ENCODE measurements around the gene REXO1.

The REXO1 gene

DNA sequence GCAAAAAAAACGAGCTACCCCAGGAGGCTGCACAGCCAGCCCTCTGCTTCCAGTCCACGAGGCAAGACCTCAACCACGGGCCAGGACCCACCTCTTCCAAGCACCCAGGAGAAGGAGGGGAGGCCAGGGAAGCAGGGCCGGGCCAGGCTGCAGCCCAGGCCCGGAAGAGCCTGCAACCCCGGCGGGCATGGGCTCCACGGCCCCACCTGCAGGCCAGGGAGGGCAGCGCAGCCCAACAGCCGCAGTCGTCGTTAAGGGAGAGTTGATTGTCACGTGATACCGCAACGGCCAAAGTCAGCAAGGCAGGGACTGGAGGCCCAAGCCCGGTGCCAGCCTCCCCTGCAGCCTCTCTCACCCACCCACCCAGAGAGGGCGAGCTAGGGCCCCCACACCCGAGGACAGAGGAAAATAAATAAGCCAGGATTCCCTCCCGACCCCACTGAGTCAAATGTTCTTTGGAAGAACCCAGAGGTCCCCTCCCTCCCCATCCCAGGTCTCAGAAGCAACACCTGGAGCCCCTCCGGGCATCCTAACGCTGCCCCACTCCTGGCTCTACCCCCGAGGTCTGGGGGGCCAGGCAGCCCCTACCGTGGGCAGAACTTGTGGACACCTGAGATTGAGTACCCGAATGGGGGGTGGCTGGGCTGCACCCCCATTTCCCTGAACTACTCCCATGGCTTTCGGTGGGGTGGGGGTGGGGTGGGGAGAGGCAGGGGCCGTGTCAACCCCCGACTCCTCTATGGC, 5.2 kb upstream of the REXO1 start:
- intact Hi-C loops (cut with micrococcal nuclease), result no loop called here
- Mint-ChIP-seq H3K36me3 (ENCODE audit: low read depth) (peaks cover 49% of the 10 kb centered on the region), H3K27ac (peak overlapping the region; percentile 97)

DNA sequence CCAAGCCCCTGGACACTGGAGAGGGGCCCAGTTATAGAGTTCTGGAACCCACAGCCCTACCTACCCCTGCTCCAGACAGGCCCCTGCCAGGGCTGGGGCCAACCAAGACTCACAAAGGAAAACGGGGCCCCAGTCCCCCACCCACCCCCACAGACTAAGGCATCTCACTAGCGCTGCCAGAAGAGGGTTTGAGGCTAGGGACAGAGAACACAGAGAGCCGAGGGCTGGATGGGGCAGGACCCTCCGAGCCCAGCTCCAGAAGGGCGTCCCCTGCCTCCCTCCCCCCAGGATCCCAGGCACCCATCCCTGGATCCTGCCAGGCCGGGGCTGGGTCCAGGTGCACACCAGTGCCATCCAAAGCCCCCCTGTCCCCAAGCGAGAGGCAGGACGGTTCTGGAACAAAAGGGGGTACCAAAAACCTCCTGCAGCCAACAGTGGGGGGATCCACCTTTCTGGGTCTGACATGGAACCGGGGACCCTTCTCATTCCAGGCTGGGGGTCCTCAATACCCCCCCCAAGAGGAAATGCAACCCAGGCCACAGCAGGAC, 4.4 kb upstream of the REXO1 start:
- Mint-ChIP-seq H3K27me3 (peaks cover 4% of the 10 kb centered on the region), H3K36me3 (ENCODE audit: low read depth) (peaks cover 57% of the 10 kb centered on the region), H3K27ac (peak overlapping the region; percentile 97), H3K9me3 (no peaks in the 10 kb centered on the region), H3K4me1 (ENCODE audit: low read depth) (peaks cover 50% of the 10 kb centered on the region), H3K4me3 (peak overlapping the region; percentile 14)
- intact Hi-C loops (cut with micrococcal nuclease), result no loop called here

More for the DNA sequence above, 5.2 kb upstream of the REXO1 start:
- Mint-ChIP-seq H3K27me3 (peaks cover 4% of the 10 kb centered on the region), H3K4me3 (peak overlapping the region; percentile 62), H3K9me3 (no peaks in the 10 kb centered on the region), H3K4me1 (ENCODE audit: low read depth) (peaks cover 58% of the 10 kb centered on the region)

DNA sequence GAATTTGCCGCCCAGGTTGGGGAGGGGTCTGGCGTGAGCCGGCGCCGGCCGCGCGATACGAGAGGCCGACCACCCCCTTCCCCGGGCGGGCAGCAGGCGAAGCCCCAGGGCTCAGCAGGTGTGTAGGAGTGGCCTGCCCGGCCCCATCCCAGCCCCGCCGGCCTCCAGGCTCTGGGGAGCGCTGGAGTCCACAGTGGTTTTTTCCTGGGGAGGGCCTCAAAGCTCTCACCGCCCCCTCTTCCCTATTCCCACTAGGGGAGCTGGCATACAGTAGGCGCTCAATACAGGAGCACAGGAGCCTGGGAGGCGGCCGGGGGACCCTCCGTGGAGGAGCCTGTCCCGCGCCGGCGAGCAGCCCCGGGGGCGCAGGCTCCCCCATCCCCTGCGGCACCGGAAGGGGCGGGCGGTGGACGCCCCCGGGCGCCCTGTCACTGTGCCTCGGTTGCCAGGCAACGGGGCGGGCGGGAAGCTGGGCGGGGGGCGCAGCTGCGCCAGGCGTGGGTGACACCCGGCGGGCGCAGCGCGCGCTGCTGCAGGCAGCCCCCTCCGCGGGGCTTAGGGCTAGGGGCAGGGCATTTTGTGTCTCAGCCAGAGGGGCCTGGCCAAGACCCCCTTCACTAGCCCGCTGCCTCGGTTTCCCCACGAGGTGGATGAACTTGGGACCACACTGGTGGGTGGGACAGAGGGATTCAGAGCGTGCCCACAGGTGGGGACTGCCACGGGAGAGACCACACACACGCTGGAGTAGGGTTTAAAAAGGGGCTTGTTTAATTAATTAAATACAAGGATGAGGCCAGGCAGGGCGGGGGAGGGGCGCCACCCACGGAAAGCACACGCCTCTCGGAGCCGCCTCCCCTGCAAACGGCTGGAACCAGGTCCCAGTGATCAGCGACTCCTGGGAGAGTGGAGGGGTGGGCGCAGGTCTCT, 3.6 kb upstream of the REXO1 start:
- peaks cover 4% of the 10 kb centered on the region for H3K27me3 Mint-ChIP-seq
- H3K4me3 Mint-ChIP-seq, result peak overlapping the region; percentile 14
- no peak overlapping the region for H3K27ac Mint-ChIP-seq
- no peaks in the 10 kb centered on the region for H3K9me3 Mint-ChIP-seq
- H3K36me3 Mint-ChIP-seq (ENCODE audit: low read depth), result peaks cover 64% of the 10 kb centered on the region
- peaks cover 50% of the 10 kb centered on the region for H3K4me1 Mint-ChIP-seq (ENCODE audit: low read depth)
- intact Hi-C loops (cut with micrococcal nuclease), result no loop called here

DNA sequence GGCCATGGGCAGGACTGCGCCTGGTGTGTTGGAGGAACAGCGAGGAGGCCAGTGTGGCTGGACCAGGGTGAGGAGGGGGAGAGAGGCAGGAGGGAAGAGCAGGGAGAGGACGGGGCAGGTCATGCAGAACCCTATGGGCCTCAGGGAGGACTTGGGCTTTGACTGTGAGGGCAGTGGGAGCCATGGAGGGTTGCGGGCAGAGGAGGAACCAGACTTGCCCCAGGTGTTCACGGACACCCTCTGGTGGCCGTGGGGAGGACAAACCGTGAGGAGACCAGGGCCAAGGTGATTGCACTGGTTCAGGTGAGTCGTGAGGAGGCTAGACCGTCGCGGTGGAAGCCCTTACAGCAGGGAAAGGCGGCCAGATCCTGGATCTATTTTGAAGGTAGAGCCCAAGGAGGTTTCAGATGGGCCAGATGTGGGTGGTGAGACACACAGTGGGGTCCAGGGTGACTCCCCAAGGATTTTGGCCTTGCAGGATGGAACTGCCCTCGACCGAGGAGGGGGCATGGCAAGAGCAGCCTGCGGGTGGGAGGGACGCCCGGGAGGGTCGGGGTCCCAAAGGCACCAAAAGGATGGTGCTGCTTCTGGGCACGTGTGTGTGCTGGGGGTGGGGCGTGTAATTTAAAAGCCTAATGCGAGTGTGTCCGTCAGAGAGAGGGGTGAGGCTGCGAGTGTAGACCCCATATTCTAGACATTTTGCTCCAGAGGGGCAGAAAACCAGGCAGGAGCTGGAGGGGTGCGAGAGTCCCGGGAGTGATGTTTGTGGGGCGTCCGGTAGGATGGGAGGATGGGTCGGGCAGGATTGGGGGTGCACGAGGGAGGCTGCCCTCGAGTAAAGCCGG, 2.7 kb upstream of the REXO1 start:
- Mint-ChIP-seq H3K36me3 (ENCODE audit: low read depth) (peaks cover 63% of the 10 kb centered on the region), H3K4me1 (ENCODE audit: low read depth) (peaks cover 59% of the 10 kb centered on the region), H3K27me3 (peaks cover 4% of the 10 kb centered on the region), H3K9me3 (no peaks in the 10 kb centered on the region), H3K4me3 (no peak overlapping the region), H3K27ac (peak overlapping the region; percentile 13)
- intact Hi-C loops (cut with micrococcal nuclease), result no loop called here

DNA sequence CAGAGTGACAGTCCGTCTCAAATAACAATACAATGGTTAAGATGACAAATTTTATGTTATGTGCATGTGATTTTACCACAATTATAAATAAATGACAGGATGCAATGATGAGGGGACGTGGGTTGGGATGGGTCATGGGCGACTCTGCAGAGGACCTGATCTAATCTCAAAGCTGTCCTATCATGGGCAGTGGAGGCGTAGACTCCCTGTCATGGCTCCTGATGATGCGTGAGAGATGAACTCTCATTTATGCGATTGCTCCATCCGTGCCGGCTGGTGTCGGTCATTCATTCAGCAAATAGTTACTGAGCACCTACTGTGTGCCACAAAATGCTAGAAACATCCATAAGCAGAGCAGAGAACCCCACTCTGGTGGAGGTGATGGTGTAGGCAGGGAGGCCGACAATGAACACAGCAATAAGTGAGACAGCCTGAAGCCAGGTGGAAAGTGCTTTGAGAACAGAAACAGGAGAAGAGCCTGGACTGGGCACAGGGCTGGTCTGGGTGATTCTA, 1.7 kb upstream of the REXO1 start:
- intact Hi-C loops (cut with micrococcal nuclease), result no loop called here
- H3K9me3 Mint-ChIP-seq, result no peaks in the 10 kb centered on the region
- no peak overlapping the region for H3K27ac Mint-ChIP-seq
- H3K4me1 Mint-ChIP-seq (ENCODE audit: low read depth), result peaks cover 67% of the 10 kb centered on the region
- H3K36me3 Mint-ChIP-seq (ENCODE audit: low read depth), result peaks cover 69% of the 10 kb centered on the region
- no peak overlapping the region for H3K4me3 Mint-ChIP-seq
- peaks cover 4% of the 10 kb centered on the region for H3K27me3 Mint-ChIP-seq

DNA sequence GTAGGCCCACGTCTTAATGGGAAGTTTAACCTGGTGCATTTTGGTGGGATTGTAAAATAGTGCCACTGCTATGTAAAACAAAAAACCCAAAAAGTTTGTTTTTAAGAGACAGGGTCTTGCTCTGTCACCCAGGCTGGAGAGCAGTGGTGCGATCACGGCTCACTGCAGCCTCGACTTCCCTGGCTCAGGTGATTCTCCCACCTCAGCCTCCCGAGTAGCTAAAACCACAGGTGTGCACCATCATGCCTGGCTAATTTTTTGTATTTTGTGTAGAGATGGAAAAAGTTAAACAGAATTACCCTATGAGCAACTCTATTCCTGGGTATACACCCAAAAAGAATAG, 820 bp upstream of the REXO1 start:
- Mint-ChIP-seq H3K36me3 (ENCODE audit: low read depth) (peaks cover 73% of the 10 kb centered on the region), H3K27me3 (peaks cover 4% of the 10 kb centered on the region), H3K4me1 (ENCODE audit: low read depth) (peaks cover 67% of the 10 kb centered on the region), H3K27ac (peak overlapping the region; percentile 93), H3K4me3 (no peak overlapping the region), H3K9me3 (no peaks in the 10 kb centered on the region)
- intact Hi-C loops (cut with micrococcal nuclease), result no loop called here

DNA sequence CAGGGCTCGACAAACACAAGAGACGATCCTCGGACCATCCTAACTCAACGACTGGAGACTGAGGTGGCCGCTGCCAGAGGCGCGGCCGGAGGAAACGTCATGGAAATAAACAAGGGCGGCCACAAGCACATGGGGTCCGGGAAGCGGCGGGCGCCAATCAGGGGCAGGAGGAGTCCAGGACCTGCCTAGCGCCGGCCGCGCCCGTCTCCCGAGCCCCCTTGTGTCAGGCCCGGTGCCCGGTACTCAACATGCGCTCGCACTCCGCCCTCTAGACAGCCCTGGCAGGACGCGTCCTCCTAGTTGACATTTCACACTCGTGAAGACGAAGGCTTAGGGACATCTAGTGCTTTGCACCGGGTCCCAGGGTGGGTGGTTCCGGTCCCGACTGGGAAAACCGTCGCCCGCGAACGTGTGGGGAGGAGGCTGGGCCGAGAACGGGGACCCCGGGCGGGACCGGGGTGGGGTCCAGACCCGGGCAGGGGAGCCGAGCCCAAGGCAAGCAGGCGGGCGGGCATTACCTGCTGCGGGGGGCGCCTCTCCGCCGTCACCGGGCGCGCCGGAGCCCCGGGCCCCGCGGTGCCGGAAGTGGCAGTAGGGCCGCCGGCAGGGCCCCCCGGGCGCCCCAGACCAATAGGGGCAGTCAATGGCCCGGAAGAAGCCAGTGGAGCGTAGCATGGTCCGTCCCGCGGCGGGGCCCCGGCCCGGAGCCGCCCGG, 442 bp downstream of the REXO1 start:
- H3K9me3 Mint-ChIP-seq, result no peaks in the 10 kb centered on the region
- peaks cover 72% of the 10 kb centered on the region for H3K36me3 Mint-ChIP-seq (ENCODE audit: low read depth)
- H3K27me3 Mint-ChIP-seq, result peaks cover 4% of the 10 kb centered on the region
- peak overlapping the region; percentile 93 for H3K27ac Mint-ChIP-seq
- peaks cover 69% of the 10 kb centered on the region for H3K4me1 Mint-ChIP-seq (ENCODE audit: low read depth)
- peak overlapping the region; percentile 80 for H3K4me3 Mint-ChIP-seq
- intact Hi-C loops (cut with micrococcal nuclease), result no loop called here

DNA sequence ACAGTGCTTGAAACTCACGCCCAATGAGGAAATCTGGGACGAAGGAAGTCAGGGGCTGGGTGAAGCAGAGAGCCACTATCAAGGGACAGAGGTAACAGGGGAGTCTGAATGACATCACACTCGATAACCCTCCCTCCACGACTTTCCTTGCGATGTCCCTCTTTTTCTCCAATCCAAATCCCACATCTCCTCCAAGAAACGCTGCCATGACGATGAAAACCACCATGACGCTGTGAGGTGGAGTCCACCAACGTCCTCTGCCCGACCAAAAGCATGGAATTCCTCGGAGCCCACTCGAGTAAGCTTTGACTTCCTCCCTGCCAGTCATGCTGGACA, 967 bp downstream of the REXO1 start:
- intact Hi-C loops (cut with micrococcal nuclease), result no loop called here
- Mint-ChIP-seq H3K4me1 (ENCODE audit: low read depth) (peaks cover 72% of the 10 kb centered on the region), H3K4me3 (peak overlapping the region; percentile 80), H3K9me3 (no peaks in the 10 kb centered on the region), H3K36me3 (ENCODE audit: low read depth) (peaks cover 76% of the 10 kb centered on the region), H3K27me3 (peaks cover 4% of the 10 kb centered on the region), H3K27ac (peak overlapping the region; percentile 93)

DNA sequence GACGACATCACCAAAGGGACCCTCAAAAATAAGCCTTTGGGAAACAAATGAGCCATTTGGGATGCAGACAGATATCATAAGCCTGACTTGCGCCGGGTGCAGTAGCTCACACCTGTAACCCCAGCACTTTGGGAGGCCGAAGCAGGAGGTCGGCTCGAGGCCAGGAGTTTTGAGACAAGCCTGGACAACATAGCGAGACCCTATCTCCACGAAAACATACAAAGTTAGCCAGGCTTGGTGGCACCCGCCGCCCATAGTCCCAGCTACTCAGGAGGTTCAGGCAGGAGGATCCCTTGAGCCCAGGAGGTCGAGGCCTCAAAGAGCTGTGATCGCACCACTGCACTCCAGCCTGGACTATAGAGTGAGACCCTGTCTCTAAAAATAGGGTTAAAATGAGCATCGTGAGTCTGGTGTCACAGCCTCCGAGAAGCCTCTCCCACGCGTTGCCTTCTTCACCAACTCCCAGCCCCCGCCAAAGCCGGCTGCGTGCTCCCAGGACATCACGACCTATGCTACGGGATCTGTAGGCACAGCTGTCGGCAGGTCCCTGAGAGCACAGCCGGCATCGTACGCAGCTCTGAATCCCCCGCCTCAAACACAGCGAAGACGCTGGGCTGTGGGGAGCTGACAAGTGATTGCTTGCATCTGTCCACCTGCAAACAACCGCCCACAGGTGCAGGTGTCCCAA, 1.6 kb downstream of the REXO1 start:
- H3K27me3 Mint-ChIP-seq, result no peaks in the 10 kb centered on the region
- peak overlapping the region; percentile 80 for H3K4me3 Mint-ChIP-seq
- peaks cover 74% of the 10 kb centered on the region for H3K4me1 Mint-ChIP-seq (ENCODE audit: low read depth)
- intact Hi-C loops (cut with micrococcal nuclease), result no loop called here
- no peaks in the 10 kb centered on the region for H3K9me3 Mint-ChIP-seq
- H3K27ac Mint-ChIP-seq, result peak overlapping the region; percentile 93
- H3K36me3 Mint-ChIP-seq (ENCODE audit: low read depth), result peaks cover 83% of the 10 kb centered on the region

DNA sequence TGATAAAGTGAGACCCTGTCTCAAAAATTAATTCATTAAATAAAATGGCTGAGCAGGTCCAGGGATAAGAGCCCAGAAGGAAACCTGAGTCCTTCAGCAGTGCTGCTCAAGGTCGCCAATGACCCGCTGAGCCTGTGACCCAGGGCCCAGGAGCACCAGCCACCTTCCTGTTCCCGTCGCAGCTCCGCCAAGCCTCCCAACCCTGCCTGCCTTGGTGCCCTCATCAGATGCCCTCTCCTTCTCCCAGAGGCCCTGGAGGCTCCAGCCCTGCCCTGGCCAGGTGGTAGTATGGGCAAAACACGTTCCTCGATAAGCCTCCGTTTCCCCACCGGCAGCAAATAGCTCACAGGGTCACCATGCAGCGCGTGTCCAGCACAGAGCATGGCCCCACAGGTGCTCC, 2.6 kb downstream of the REXO1 start:
- Mint-ChIP-seq H3K9me3 (no peaks in the 10 kb centered on the region), H3K4me3 (no peak overlapping the region), H3K27ac (peak overlapping the region; percentile 30), H3K36me3 (ENCODE audit: low read depth) (peaks cover 82% of the 10 kb centered on the region), H3K4me1 (ENCODE audit: low read depth) (peaks cover 77% of the 10 kb centered on the region), H3K27me3 (no peaks in the 10 kb centered on the region)
- intact Hi-C loops (cut with micrococcal nuclease), result no loop called here

DNA sequence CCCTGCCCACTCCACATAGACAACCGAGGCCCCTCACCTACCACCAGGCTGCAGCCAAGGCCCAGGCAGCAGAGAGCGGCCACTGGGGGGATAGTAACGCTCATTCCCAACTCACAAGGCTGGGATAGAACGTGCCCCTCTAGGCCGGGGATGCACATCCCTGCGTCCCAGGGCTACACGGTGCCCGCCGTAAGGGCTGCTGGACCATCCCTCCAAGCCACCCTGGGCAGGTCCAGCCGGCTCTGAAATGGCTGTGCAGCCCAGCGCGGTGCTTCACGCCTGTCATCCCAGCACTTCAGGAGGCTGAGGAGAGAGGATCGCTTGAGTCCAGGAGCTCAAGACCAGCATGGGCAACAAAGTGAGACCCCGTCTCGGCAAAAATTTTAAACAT, 3.2 kb downstream of the REXO1 start:
- Mint-ChIP-seq H3K27me3 (no peaks in the 10 kb centered on the region), H3K36me3 (ENCODE audit: low read depth) (peaks cover 77% of the 10 kb centered on the region), H3K4me3 (no peak overlapping the region), H3K9me3 (no peaks in the 10 kb centered on the region), H3K4me1 (ENCODE audit: low read depth) (peaks cover 78% of the 10 kb centered on the region), H3K27ac (peak overlapping the region; percentile 40)
- intact Hi-C loops (cut with micrococcal nuclease), result no loop called here

DNA sequence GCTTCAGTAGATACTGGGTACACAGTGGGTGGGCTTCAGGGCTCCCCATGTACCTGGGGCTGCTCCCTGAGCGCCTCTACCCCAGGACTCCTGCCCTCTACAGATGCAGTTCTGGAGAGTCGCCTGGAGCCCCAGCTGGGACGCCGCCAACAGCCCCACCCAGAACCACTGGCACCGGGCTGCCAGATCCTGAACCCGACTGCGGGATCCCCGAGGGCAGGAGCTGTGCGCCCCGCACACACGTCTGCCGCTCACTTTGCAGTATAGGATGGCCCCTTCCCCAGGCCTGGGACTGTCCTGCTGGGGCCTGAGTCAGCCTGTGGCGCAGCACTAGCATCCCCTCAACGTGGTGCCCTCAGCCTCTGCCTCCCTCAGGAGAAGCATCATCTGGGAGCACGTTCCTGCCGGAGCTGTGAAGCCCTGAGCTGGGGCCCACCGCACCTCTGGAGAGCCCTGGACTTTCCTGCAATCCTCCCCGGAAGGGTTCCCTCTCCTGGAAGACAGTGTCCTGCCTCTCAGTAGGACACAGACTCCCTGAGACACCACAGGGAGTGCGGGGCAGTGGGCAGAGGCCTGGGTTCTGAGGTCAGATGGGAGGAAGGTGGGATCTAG, 3.7 kb downstream of the REXO1 start:
- intact Hi-C loops (cut with micrococcal nuclease), result no loop called here
- H3K27me3 Mint-ChIP-seq, result no peaks in the 10 kb centered on the region
- peaks cover 77% of the 10 kb centered on the region for H3K36me3 Mint-ChIP-seq (ENCODE audit: low read depth)
- H3K4me3 Mint-ChIP-seq, result no peak overlapping the region
- peaks cover 79% of the 10 kb centered on the region for H3K4me1 Mint-ChIP-seq (ENCODE audit: low read depth)
- peak overlapping the region; percentile 56 for H3K27ac Mint-ChIP-seq
- no peaks in the 10 kb centered on the region for H3K9me3 Mint-ChIP-seq

Data from dendritic cell treated with granulocyte-macrophage colony-stimulating factor and Interleukin-4, amounts not matched to agents 40 ng/mL and 50 ng/mL, for 4 days (primary cell).